HG02884 (cell line): ENCODE measurements around the gene FAXDC2.

Experiments used
- ATAC-seq: cut with Tn5 transposase; IDR thresholded peaks from one replicate; pipeline ENCODE4 v1.9.1; 2021; ENCODE audit warnings: mild to moderate bottlenecking, moderate library complexity; ENCODE audit not compliant: unreplicated experiment

The FAXDC2 gene

GRCh38 chr5:154801083-154801482 is 49.3 kb downstream of the FAXDC2 start:
- ATAC-seq, result no peak

- ATAC-seq, result no peak
These were observed 49.8 kb downstream of the FAXDC2 start for GRCh38 chr5:154800582-154800981.

- no peak for ATAC-seq
These were observed 52.6 kb downstream of the FAXDC2 start for GRCh38 chr5:154797762-154798161.

- ATAC-seq, result no peak
These were observed 55.2 kb downstream of the FAXDC2 start for GRCh38 chr5:154795235-154795596.

GRCh38 chr5:154794525-154795234 is 55.7 kb downstream of the FAXDC2 start:
- ATAC-seq, result no peak

GRCh38 chr5:154793599-154794524 is 56.5 kb downstream of the FAXDC2 start:
- no peak for ATAC-seq

DNA sequence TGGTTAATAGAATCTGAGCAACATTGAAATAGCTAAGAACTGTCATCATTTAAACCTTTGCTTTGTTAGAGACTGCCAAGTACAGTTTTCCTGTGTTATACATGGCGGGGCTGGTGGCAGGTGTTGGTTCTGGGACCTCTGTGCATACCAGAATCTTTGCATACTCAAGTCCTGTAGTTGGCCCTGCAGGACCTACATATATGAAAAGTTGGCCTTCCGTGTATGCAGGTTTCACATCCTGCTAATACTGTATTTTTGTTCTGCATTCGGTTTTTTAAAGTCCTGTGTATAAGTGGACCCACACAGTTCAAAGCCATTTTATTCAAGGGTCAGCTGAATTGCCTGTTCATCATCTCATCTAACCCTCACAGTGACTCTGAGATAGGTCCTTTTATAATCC is 58.9 kb downstream of the FAXDC2 start:
- ATAC-seq, result peak; percentile 85

DNA sequence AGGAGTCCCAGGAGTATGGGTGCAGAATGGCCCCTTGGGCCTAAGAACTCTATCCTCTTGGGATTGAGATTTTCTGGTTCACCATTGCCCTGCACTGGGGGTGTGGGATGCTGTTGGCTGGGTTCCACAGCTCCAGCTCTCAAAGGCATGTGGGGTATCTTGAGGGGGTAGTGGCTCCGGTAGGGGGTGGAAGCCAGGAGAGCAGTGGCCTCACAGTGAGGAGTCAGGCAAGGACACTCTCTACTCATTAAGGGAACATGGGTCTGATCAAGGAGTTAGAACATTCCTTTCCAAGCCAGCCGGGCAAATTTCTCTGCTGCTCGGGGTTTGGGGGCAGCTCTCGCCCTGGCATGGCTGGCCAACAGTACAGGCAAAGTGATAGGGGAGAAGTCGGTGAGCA is 62.2 kb downstream of the FAXDC2 start:
- no peak for ATAC-seq

- no peak for ATAC-seq
These were observed 64.0 kb downstream of the FAXDC2 start for GRCh38 chr5:154786414-154786813.

DNA sequence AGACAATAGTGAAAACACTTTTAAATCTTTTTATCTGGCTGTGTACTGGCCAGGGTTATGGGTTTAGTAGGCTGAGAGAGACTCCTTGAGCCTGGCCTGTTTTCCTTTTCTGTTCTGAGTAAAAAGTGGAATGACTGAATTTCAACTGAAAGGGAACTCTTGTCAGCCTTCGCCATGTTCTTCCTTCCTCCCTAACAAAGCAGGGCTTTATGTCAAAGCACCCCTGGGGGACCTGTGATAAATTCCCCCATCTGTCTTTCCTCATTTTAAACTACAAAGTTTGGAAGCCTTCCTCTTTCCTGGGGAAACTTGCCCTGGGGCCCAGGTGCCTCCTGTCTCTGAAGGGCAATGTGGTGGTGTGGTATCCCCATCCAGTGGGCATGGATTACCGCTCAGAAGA is 65.5 kb downstream of the FAXDC2 start:
- ATAC-seq, result no peak

- no peak for ATAC-seq
These were observed 66.5 kb downstream of the FAXDC2 start for GRCh38 chr5:154783774-154784460.

DNA sequence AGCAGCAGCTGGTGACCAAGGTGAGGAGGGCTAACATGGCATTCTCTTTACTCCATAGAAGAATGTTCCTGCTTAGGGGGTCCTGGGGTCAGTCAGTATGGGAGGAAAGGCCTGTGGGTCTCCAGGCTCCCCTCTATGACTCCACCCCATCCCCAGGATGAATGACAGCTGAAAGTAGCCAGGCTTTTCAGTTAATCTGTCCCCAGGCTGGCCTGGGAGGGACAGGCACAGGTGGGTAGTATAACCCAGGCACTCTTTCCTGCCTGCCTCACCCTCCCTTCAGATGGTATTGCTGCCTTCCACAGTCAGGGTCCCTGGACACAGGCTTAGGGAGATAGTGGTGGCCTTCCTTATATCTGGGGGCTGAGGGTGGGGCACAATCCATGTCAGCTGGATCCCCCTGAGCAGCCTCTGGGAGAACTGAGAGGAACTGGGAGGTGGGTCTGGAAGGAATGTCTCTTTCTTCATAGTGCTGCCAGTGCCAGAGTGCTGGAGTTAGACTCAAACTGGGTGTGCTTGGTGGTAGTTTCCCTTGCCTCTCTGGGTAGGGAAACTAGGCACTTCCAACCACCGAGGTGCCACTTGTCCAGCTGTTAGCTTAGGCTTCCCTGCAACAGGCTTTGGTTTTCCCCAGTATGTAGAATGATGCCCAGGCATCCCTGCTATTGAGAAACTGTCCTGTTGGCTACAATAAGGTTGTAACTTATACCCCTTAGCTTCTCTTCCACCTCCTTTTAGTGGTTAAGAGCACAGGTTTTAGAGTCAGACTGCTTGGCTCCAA is 67.4 kb downstream of the FAXDC2 start:
- no peak for ATAC-seq

DNA sequence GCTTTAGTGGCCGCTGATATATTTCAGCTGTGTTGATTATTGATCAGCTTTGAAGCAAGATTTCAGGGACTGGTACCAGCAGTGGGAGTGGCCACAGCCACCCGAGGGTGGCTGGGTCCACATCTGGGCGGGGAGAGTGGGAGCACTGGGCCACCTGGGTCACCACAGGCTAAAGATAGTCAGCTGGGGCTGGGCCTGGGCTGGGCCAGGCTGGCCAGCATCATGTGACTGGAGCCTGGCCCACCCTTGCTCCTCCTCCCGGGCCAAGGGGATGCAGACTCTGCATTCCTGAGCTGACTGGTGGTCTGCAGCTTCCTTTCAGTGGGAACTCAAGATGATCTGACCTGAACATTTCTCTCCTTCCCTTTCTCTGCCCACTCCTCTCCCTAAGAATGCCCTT is 68.1 kb downstream of the FAXDC2 start:
- ATAC-seq, result no peak

DNA sequence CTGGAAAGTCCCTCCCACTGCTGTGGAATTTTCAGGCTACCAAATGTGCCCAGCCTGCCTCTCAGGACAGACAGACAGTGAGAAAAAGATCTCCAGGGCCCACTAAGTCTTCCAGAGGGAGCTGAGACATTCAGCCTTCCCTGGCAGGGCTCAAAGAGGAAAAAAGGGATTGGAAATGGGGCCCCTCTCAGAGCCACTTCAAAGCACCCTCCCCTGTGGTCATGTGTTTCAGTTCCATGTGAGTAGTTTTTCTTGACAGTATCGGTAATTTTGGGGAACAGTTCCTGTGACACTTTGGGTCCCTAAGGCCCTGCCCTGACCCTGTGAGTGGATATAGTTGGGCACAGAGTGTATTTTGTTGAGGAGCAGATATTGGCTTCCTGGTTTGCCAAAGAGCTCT is 70.3 kb downstream of the FAXDC2 start:
- ATAC-seq, result no peak

DNA sequence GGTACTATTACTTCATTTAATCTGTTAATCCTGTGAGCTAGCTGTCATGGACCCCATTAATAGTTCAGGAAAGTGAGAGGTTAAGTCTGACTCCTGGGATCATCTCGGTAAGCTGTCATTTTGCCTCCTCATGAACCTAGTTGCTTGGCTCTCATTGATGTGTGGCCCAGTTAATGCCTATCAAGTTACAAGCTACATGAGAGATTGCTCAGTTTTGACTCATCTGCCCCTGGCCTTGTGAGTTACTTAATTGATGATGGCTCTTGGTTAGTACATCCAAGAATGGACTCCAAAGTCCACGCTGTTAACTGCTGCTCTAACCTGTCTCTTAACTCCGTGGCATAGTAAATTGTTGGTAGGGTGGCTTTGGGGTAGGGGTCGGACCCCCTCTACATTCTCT is 71.3 kb downstream of the FAXDC2 start:
- ATAC-seq, result no peak

DNA sequence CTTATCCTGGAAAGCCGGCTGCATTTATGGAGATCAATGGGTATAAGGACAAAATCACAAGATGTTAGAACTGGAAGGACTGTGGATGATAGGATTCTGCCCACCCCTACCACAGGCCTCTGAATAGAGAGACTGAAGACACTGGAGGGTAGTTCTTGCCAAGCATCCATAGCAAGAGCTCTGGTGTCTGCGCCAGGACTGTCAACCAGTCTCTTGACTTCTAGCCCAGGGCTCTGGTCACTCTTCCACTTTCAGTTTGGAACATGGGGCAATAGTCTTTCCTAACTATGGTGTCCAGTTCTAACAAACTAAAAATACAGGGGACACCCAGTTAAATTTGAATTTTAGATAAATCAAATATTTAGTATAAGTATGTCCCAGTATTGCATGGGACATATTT is 71.9 kb downstream of the FAXDC2 start:
- no peak for ATAC-seq

DNA sequence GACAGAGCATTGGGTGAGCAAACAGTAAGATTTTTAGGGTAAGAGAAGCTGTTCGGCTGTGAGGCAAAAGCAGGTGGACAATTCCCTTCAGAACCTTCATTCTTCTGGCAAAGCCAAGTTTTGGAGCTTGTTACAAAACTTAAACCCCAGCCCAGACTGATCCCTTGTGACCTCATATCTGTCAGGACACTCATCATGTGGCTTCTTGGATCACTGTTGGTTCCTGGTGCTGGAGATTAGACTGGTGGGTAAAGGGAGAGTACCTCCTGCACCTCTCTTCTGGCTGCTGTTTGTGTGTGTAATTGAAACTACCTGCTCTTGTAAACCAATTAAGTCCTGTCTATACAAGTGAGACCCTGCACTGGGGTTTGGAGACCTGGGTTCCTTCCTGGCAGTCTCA is 74.2 kb downstream of the FAXDC2 start:
- ATAC-seq, result no peak

DNA sequence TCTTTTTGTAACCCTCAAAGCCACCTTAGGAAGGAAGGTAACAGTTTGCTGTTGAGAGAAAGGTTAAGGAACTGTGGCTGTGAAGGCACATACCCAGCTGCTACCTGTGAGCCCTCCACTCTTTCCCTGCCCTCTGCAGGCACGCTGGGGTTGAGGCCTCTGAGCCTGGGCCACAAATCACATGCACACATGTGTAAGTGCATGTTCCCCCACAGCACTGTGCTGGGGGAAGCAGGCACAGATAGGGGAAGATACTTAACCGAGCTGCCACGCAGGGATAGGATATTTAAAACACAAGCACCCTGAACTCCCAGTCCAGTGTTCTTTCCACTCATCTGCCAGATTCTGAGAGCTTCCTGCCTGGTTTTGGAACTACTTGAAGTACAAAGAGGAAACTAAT is 77.1 kb downstream of the FAXDC2 start:
- no peak for ATAC-seq

GRCh38 chr5:154771383-154771901 is 79.0 kb downstream of the FAXDC2 start:
- ATAC-seq, result no peak

- no peak for ATAC-seq
These were observed 80.3 kb downstream of the FAXDC2 start for GRCh38 chr5:154770111-154770510.
